ENCODE data around the gene CMPK2.

DNA sequence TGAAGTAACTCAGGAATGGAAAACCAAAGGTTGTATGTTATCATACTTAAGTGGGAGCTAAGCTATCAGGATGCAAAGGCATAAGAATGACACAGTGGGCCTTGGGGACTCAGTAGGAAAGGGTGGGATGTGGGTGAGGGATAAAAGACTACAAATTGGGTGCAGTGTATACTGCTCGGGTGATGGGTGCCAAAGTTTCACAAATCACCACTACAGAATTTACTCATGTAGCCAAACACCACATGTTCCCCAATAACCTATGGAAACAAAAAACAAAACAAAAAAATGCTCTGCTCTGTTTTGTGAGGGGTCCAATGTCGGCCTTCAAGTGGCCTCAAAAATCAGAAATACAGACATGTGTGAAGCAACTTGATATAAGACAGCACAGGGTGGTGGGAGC is 42.6 kb upstream of the CMPK2 start:
- TF ChIP-seq, protein P1, sequence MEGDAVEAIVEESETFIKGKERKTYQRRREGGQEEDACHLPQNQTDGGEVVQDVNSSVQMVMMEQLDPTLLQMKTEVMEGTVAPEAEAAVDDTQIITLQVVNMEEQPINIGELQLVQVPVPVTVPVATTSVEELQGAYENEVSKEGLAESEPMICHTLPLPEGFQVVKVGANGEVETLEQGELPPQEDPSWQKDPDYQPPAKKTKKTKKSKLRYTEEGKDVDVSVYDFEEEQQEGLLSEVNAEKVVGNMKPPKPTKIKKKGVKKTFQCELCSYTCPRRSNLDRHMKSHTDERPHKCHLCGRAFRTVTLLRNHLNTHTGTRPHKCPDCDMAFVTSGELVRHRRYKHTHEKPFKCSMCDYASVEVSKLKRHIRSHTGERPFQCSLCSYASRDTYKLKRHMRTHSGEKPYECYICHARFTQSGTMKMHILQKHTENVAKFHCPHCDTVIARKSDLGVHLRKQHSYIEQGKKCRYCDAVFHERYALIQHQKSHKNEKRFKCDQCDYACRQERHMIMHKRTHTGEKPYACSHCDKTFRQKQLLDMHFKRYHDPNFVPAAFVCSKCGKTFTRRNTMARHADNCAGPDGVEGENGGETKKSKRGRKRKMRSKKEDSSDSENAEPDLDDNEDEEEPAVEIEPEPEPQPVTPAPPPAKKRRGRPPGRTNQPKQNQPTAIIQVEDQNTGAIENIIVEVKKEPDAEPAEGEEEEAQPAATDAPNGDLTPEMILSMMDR (conservative IDR thresholded peaks at IDR 0.05; ENCODE audit: low read depth, low read length), result no peak
- TF ChIP-seq EZH2phosphoT487 (IDR thresholded peaks at IDR 0.05; ENCODE audit: borderline replicate concordance, low read length) (no peak), EZH2 (IDR thresholded peaks at IDR 0.05; ENCODE audit: low read length, unreplicated experiment) (no peak)
